H9 (cell line): ENCODE data around the gene CCDC34. TPM values are rescaled to one million over a fixed set of nuclear protein-coding genes. Genes with fewer than 3 reads are reported as not detected.

ENCODE experiments used
- DNase-seq: peaks from one replicate; pipeline ENCODE4 v3.0.0-alpha.2; 2017
- H2AFZ ChIP-seq: one replicate; pipeline ENCODE4 v1.6.1; 2013; ENCODE audit warnings: mild to moderate bottlenecking, low read length, control low read depth, moderate library complexity
- H2AK5ac ChIP-seq: 2 replicates; pipeline ENCODE4 v1.6.1; 2013; ENCODE audit warnings: low read length, control low read depth, mixed read lengths; ENCODE audit not compliant: insufficient read length
- H2BK120ac ChIP-seq: one replicate; pipeline ENCODE4 v1.6.1; 2013; ENCODE audit warnings: low read depth, mild to moderate bottlenecking, low read length, control low read depth, inconsistent platforms; ENCODE audit not compliant: poor library complexity, severe bottlenecking
- H2BK12ac ChIP-seq: 2 replicates; pipeline ENCODE4 v1.6.1; 2013; ENCODE audit warnings: low read length, control low read depth, mixed read lengths, low read depth; ENCODE audit not compliant: insufficient read length
- H2BK15ac ChIP-seq: 2 replicates; pipeline ENCODE4 v1.6.1; 2013; ENCODE audit warnings: low read depth, low read length, control low read depth
- H2BK20ac ChIP-seq: one replicate; pipeline ENCODE4 v1.6.1; 2013; ENCODE audit warnings: low read depth, mild to moderate bottlenecking, low read length, control low read depth, inconsistent platforms; ENCODE audit not compliant: poor library complexity, severe bottlenecking
- H2BK5ac ChIP-seq: 2 replicates; pipeline ENCODE4 v1.6.1; 2013; ENCODE audit warnings: low read length, control low read depth, mixed read lengths; ENCODE audit not compliant: insufficient read length
- H3K14ac ChIP-seq: 2 replicates; pipeline ENCODE4 v1.6.1; 2013; ENCODE audit warnings: low read length, control low read depth; ENCODE audit not compliant: insufficient read depth
- H3K18ac ChIP-seq: 2 replicates; pipeline ENCODE4 v1.6.1; 2013; ENCODE audit warnings: low read depth, mild to moderate bottlenecking, mixed read lengths, low read length, control low read depth; ENCODE audit not compliant: insufficient read length
- H3K23ac ChIP-seq: 2 replicates; pipeline ENCODE4 v1.6.1; 2013; ENCODE audit warnings: low read length, control low read depth, mixed read lengths, low read depth; ENCODE audit not compliant: insufficient read length
- H3K23me2 ChIP-seq: 2 replicates; pipeline ENCODE4 v1.6.1; 2013; ENCODE audit warnings: low read depth, mild to moderate bottlenecking, mixed read lengths, low read length, control low read depth; ENCODE audit not compliant: insufficient read length, poor library complexity, severe bottlenecking
- H3K27ac ChIP-seq: 2 replicates; pipeline ENCODE4 v1.5.1; 2013; ENCODE audit warnings: low read length, control low read depth, mixed read lengths, low read depth; ENCODE audit not compliant: insufficient read length
- H3K27me3 ChIP-seq: 2 replicates; pipeline ENCODE4 v1.6.1; 2013; ENCODE audit warnings: low read length, control low read depth, inconsistent platforms; ENCODE audit not compliant: insufficient read depth
- H3K4ac ChIP-seq: 2 replicates; pipeline ENCODE4 v1.6.1; 2013; ENCODE audit warnings: low read depth, mild to moderate bottlenecking, control low read depth, inconsistent platforms, low read length, moderate library complexity
- H3K4me1 ChIP-seq: 2 replicates; pipeline ENCODE4 v1.6.1; 2013; ENCODE audit warnings: low read length, control low read depth, inconsistent platforms; ENCODE audit not compliant: insufficient read depth
- H3K4me2 ChIP-seq: 2 replicates; pipeline ENCODE4 v1.6.1; 2013; ENCODE audit warnings: low read length, control low read depth, mixed read lengths; ENCODE audit not compliant: insufficient read length, insufficient read depth
- H3K56ac ChIP-seq: 2 replicates; pipeline ENCODE4 v1.6.1; 2013; ENCODE audit warnings: low read depth, mild to moderate bottlenecking, mixed read lengths, low read length, control low read depth; ENCODE audit not compliant: insufficient read length
- H3K79me1 ChIP-seq: 2 replicates; pipeline ENCODE4 v1.6.1; 2013; ENCODE audit warnings: low read depth, mild to moderate bottlenecking, moderate library complexity, low read length, control low read depth, inconsistent platforms; ENCODE audit not compliant: insufficient read depth, poor library complexity, severe bottlenecking
- H3K79me2 ChIP-seq: 2 replicates; pipeline ENCODE4 v1.6.1; 2013; ENCODE audit warnings: low read length, control low read depth, inconsistent platforms; ENCODE audit not compliant: insufficient read depth
- H3K9ac ChIP-seq: 2 replicates; pipeline ENCODE4 v1.6.1; 2013; ENCODE audit warnings: low read length, control low read depth, mixed read lengths; ENCODE audit not compliant: insufficient read length; ENCODE audit errors: extremely low read depth
- H3K9me3 ChIP-seq: one replicate; pipeline ENCODE4 v1.6.1; 2013; ENCODE audit warnings: low read depth, low read length, inconsistent platforms; ENCODE audit not compliant: control insufficient read depth
- H3T11ph ChIP-seq: one replicate; pipeline ENCODE4 v1.6.1; 2013; ENCODE audit warnings: mild to moderate bottlenecking, low read length, control low read depth, inconsistent platforms
- H4K20me1 ChIP-seq: one replicate; pipeline ENCODE4 v1.6.1; 2013; ENCODE audit not compliant: control insufficient read depth, insufficient read length, insufficient read depth
- H4K5ac ChIP-seq: 2 replicates; pipeline ENCODE4 v1.6.1; 2013; ENCODE audit warnings: low read depth, mild to moderate bottlenecking, mixed read lengths, low read length, control low read depth; ENCODE audit not compliant: insufficient read length
- H4K8ac ChIP-seq: replicated peaks from 2 replicates; pipeline ENCODE4 v1.6.1; 2013; ENCODE audit warnings: low read length, control low read depth, mixed read lengths, low read depth; ENCODE audit not compliant: insufficient read length
- H4K91ac ChIP-seq: 2 replicates; pipeline ENCODE4 v1.6.1; 2013; ENCODE audit warnings: low read depth, mild to moderate bottlenecking, moderate library complexity, mixed read lengths, low read length, control low read depth; ENCODE audit not compliant: insufficient read length
- H3K27ac Mint-ChIP-seq, 3 experiments: 2 replicates in 2 of 3; 3 replicates in 1 of 3; pipeline ENCODE4 v1.8.0; 2020 to 2021; ENCODE audit warnings: mixed read lengths in 3 of 3, mild to moderate bottlenecking in 1 of 3, moderate library complexity in 1 of 3
- H3K27me3 Mint-ChIP-seq: 2 replicates; pipeline ENCODE4 v1.8.0; 2021; ENCODE audit warnings: low read depth, mild to moderate bottlenecking, moderate library complexity, mixed read lengths
- H3K36me3 Mint-ChIP-seq, 3 experiments: 2 replicates in 2 of 3; 3 replicates in 1 of 3; pipeline ENCODE4 v1.8.0; 2020 to 2021; ENCODE audit warnings: low read depth in 3 of 3, mixed read lengths in 3 of 3; ENCODE audit not compliant: insufficient read depth in 1 of 3
- H3K4me1 Mint-ChIP-seq, 2 experiments: 2 replicates each; pipeline ENCODE4 v1.8.0; 2020; ENCODE audit warnings: mixed read lengths in 2 of 2
- H3K4me3 Mint-ChIP-seq, 2 experiments: 2 replicates in 1 of 2; 3 replicates in 1 of 2; pipeline ENCODE4 v1.8.0; 2020 to 2021; ENCODE audit warnings: mild to moderate bottlenecking in 2 of 2, mixed read lengths in 2 of 2, moderate library complexity in 1 of 2
- H3K9me3 Mint-ChIP-seq, 2 experiments: 2 replicates in 1 of 2; 3 replicates in 1 of 2; pipeline ENCODE4 v1.8.0; 2020; ENCODE audit warnings: mild to moderate bottlenecking in 2 of 2, mixed read lengths in 2 of 2, moderate library complexity in 1 of 2
- CTCF ChIP-seq: fragments of 200-600 bp; sonication (generic); conservative IDR thresholded peaks from 3 replicates; pipeline ENCODE4 v1.8.0; 2021; ENCODE audit warnings: antibody characterized with exemption, mild to moderate bottlenecking
- total RNA-seq: library from RNA; stranded (reverse); gene quantifications from 2 replicates; pipeline ENCODE4 v1.2.1, GENCODE V29; 2021

The CCDC34 gene
- total RNA-seq, 1 experiment from 2014 or later: 25.2 TPM

GRCh38 chr11:27411328-27411727 is 48.3 kb upstream of the CCDC34 start:
- H3K27ac Mint-ChIP-seq: no peak overlapping the region
- Histone ChIP-seq H3K56ac (no peak overlapping the region), H3K4me2 (no peak overlapping the region), H4K8ac (no peak overlapping the region), H3K4me1 (no peaks in the 10 kb centered on the region), H3K18ac (no peak overlapping the region), H3K79me2 (peaks cover 5% of the 10 kb centered on the region; the same call in 1 of the 2 replicates), H3K23ac (no peak overlapping the region), H4K91ac (no peak overlapping the region), H2AFZ (no peak overlapping the region), H3K9me3 (no peaks in the 10 kb centered on the region), H2AK5ac (no peak overlapping the region), H4K20me1 (no peaks in the 10 kb centered on the region), H3K27me3 (no peaks in the 10 kb centered on the region), H3K9ac (no peak overlapping the region), H3K27ac (no peak overlapping the region), H3K14ac (no peak overlapping the region), H3T11ph (no peak overlapping the region), H3K23me2 (no peaks in the 10 kb centered on the region), H3K4ac (no peak overlapping the region), H2BK15ac (no peak overlapping the region), H2BK20ac (no peak overlapping the region), H2BK12ac (no peak overlapping the region), H2BK5ac (no peak overlapping the region), H2BK120ac (no peak overlapping the region), H3K79me1 (peaks cover 2% of the 10 kb centered on the region), H4K5ac (no peak overlapping the region)
- H3K4me1 Mint-ChIP-seq: peaks cover 28 to 31% of the 10 kb centered on the region in 2 experiments
- peaks cover 1 to 21% (median 14%) of the 10 kb centered on the region in 3 experiments; a peak in 6 of 7 replicates for H3K36me3 Mint-ChIP-seq
- no peak overlapping the region for H3K4me3 Mint-ChIP-seq
- no peak for TF ChIP-seq CTCF
- no peak for DNase-seq
- no peaks in the 10 kb centered on the region for H3K27me3 Mint-ChIP-seq
- H3K9me3 Mint-ChIP-seq: no peaks in the 10 kb centered on the region
